GM18951 (cell line): ENCODE measurements around the gene PPM1J.

Experiments
- POLR2A ChIP-seq: IDR thresholded peaks from 4 replicates; pipeline ENCODE4 v1.6.1; 2011; ENCODE audit warnings: mild to moderate bottlenecking; ENCODE audit not compliant: insufficient read length, insufficient read depth; ENCODE audit errors: extremely low read depth
- in situ Hi-C: fragments of 300-500 bp; cut with MboI; formaldehyde crosslinking; loops from one replicate; pipeline ENCODE4 v1.12.0; 2022; ENCODE audit warnings: low sequenced_read_pairs, mixed read lengths, inconsistent platforms; ENCODE audit not compliant: unreplicated experiment

The PPM1J gene

GRCh38 chr1:112716133-112716720, 1.1 kb upstream of the PPM1J start:
- in situ Hi-C loops, result loop anchor here (5.0 to 25.0 kb wide), 2 partner anchors 91 to 321 kb away; no protein-coding TSS in a partner anchor
- no peak for TF ChIP-seq POLR2A

- in situ Hi-C loops, result loop anchor here (5.0 to 25.0 kb wide), 3 partner anchors 93 to 323 kb away; no protein-coding TSS in a partner anchor
- TF ChIP-seq POLR2A, result no peak
These were observed 544 bp downstream of the PPM1J start for GRCh38 chr1:112714313-112715263.

GRCh38 chr1:112713466-112714312, 1.4 kb downstream of the PPM1J start:
- in situ Hi-C loops, result loop anchor here (5.0 to 25.0 kb wide), 2 partner anchors 321 to 324 kb away; no protein-coding TSS in a partner anchor
- TF ChIP-seq POLR2A, result no peak

GRCh38 chr1:112712701-112713128, 2.4 kb downstream of the PPM1J start:
- TF ChIP-seq POLR2A, result no peak
- in situ Hi-C loops, result loop anchor here (5.0 to 25.0 kb wide), 2 partner anchors 320 to 325 kb away; no protein-coding TSS in a partner anchor

- in situ Hi-C loops, result loop anchor here (5.0 to 25.0 kb wide), 2 partner anchors 320 to 325 kb away; no protein-coding TSS in a partner anchor
- no peak for TF ChIP-seq POLR2A
These were observed 2.9 kb downstream of the PPM1J start for GRCh38 chr1:112712191-112712590.

- in situ Hi-C loops, result loop anchor here (5.0 to 25.0 kb wide), 2 partner anchors 319 to 326 kb away; no protein-coding TSS in a partner anchor
- no peak for TF ChIP-seq POLR2A
These were observed 3.5 kb downstream of the PPM1J start for GRCh38 chr1:112711670-112712069.

- in situ Hi-C loops, result loop anchor here (5.0 to 25.0 kb wide), 2 partner anchors 319 to 326 kb away; no protein-coding TSS in a partner anchor
These were observed 4.1 kb downstream of the PPM1J start for GRCh38 chr1:112711041-112711440.

GRCh38 chr1:112710586-112710985, 4.5 kb downstream of the PPM1J start:
- no peak for TF ChIP-seq POLR2A
- in situ Hi-C loops, result loop anchor here (5.0 to 25.0 kb wide), 2 partner anchors 318 to 327 kb away; no protein-coding TSS in a partner anchor

More at GRCh38 chr1:112711041-112711440, 4.1 kb downstream of the PPM1J start:
- no peak for TF ChIP-seq POLR2A

GRCh38 chr1:112710159-112710558, 5.0 kb downstream of the PPM1J start:
- no peak for TF ChIP-seq POLR2A

GRCh38 chr1:112708489-112708888, 6.6 kb downstream of the PPM1J start:
- in situ Hi-C loops, result loop anchor here (5.0 to 25.0 kb wide), 2 partner anchors 91 to 329 kb away; partner anchors contain the start of genes CAPZA1 and ST7L

More at GRCh38 chr1:112710159-112710558, 5.0 kb downstream of the PPM1J start:
- in situ Hi-C loops, result loop anchor here (5.0 to 25.0 kb wide), 2 partner anchors 318 to 327 kb away; no protein-coding TSS in a partner anchor

GRCh38 chr1:112708002-112708448, 7.1 kb downstream of the PPM1J start:
- TF ChIP-seq POLR2A, result no peak
- in situ Hi-C loops, result loop anchor here (5.0 to 25.0 kb wide), 2 partner anchors 91 to 329 kb away; partner anchors contain the start of genes CAPZA1 and ST7L

More at GRCh38 chr1:112708489-112708888, 6.6 kb downstream of the PPM1J start:
- no peak for TF ChIP-seq POLR2A
